A673 (cell line): ENCODE measurements around the gene PTPN12. TPM values are rescaled to one million over a fixed set of nuclear protein-coding genes. Genes with fewer than 3 reads are reported as not detected.

Source experiments
- BruUV-seq: library from RNA; stranded (reverse); fragments of 400-500 nt; replicated peaks from 2 replicates; lab custom pipeline; 2021; lab: Mats Ljungman, UMichigan
- CTCF ChIA-PET: fragments of 300-600 bp; sonication (Branson Sonifier 250); formaldehyde crosslinking; loops from one replicate; lab custom pipeline; 2022; ENCODE audit warnings: antibody characterized with exemption; lab: Charles Lee
- POLR2A ChIA-PET: fragments of 300-600 bp; sonication (Branson Sonifier 250); formaldehyde crosslinking; loops from one replicate; lab custom pipeline; 2022; ENCODE audit warnings: antibody characterized with exemption; ENCODE audit not compliant: low non-redundant PET; lab: Charles Lee
- DNase-seq: peaks from one replicate; pipeline ENCODE4 v3.0.0-alpha.2; 2015; ENCODE audit warnings: low spot score
- H3K27ac ChIP-seq: fragments of 200-600 bp; sonication (generic); 2 replicates; pipeline ENCODE4 v1.5.1; 2016; ENCODE audit warnings: mixed run types, low read depth, mild to moderate bottlenecking, mixed read lengths, antibody characterized with exemption, low read length; ENCODE audit not compliant: poor library complexity, severe bottlenecking
- H3K27me3 ChIP-seq: fragments of 200-600 bp; sonication (generic); replicated peaks from 2 replicates; pipeline ENCODE4 v1.6.1; 2017; ENCODE audit warnings: mixed run types, low read depth, mild to moderate bottlenecking, mixed read lengths, antibody characterized with exemption, low read length; ENCODE audit not compliant: insufficient read depth, poor library complexity
- H3K36me3 ChIP-seq: fragments of 200-600 bp; sonication (generic); 2 replicates; pipeline ENCODE4 v1.6.1; 2016; ENCODE audit warnings: mixed run types, mild to moderate bottlenecking, mixed read lengths, antibody characterized with exemption, low read length; ENCODE audit not compliant: insufficient read depth, poor library complexity, severe bottlenecking
- H3K4me1 ChIP-seq: fragments of 200-600 bp; sonication (generic); 2 replicates; pipeline ENCODE4 v1.6.1; 2017; ENCODE audit warnings: mixed run types, mild to moderate bottlenecking, mixed read lengths, antibody characterized with exemption, low read length; ENCODE audit not compliant: insufficient read depth, poor library complexity, severe bottlenecking
- H3K4me3 ChIP-seq: fragments of 200-600 bp; sonication (generic); 2 replicates; pipeline ENCODE4 v1.5.1; 2016; ENCODE audit warnings: low read depth, mixed run types, mild to moderate bottlenecking, mixed read lengths, low read length; ENCODE audit not compliant: poor library complexity, severe bottlenecking
- H3K9me3 ChIP-seq: fragments of 200-600 bp; sonication (generic); 2 replicates; pipeline ENCODE4 v1.6.1; 2016; ENCODE audit warnings: mixed run types, low read depth, mild to moderate bottlenecking, mixed read lengths, antibody characterized with exemption, low read length; ENCODE audit not compliant: poor library complexity, severe bottlenecking
- CTCF ChIP-seq: fragments of 300-800, 200-600 bp; sonication (generic); conservative IDR thresholded peaks from 2 replicates; pipeline ENCODE4 v1.5.1; 2017; ENCODE audit warnings: low read depth, mild to moderate bottlenecking, antibody characterized with exemption, low read length, moderate library complexity, mixed read lengths
- EZH2 ChIP-seq: fragments of 200-600 bp; sonication (generic); IDR thresholded peaks from 2 replicates; pipeline ENCODE4 v1.6.1; 2017; ENCODE audit warnings: borderline replicate concordance, low read depth, mild to moderate bottlenecking, mixed read lengths, antibody characterized with exemption, low read length; ENCODE audit not compliant: poor library complexity, severe bottlenecking
- intact Hi-C: fragments of 100-400 bp; cut with micrococcal nuclease; formaldehyde crosslinking; loops from one replicate; pipeline ENCODE4 v1.10.0; 2022; ENCODE audit not compliant: unreplicated experiment
- total RNA-seq: library from RNA; stranded (reverse); gene quantifications from 2 replicates; pipeline ENCODE4 v1.2.3, GENCODE V29; 2021

The PTPN12 gene
- total RNA-seq, 1 experiment from 2014 or later, result 63.3 TPM

GRCh38 chr7:77687100-77687746 lies 150.1 kb downstream of the PTPN12 start:
- intact Hi-C loops, result no loop called here
- ChIA-PET POLR2A (interaction anchor here (0.6 kb wide), 1 partner anchor 63 kb away, joined by 9 read pairs; no protein-coding TSS in a partner anchor), CTCF (no interaction called here)
- no TSS peak for BruUV-seq
- TF ChIP-seq CTCF (no peak), EZH2 (no peak)
- peaks cover 8% of the 10 kb centered on the region for H3K36me3 ChIP-seq
- H3K27me3 ChIP-seq, result no peaks in the 10 kb centered on the region
- peaks cover 11% of the 10 kb centered on the region for H3K4me1 ChIP-seq
- no peak overlapping the region for H3K27ac ChIP-seq
- no peak for DNase-seq
- no peaks in the 10 kb centered on the region for H3K9me3 ChIP-seq
- no peak overlapping the region for H3K4me3 ChIP-seq

GRCh38 chr7:77687747-77688144 lies 150.7 kb downstream of the PTPN12 start:
- DNase-seq, result no peak
- POLR2A ChIA-PET, result interaction anchor here (0.6 kb wide), 1 partner anchor 63 kb away, joined by 9 read pairs; no protein-coding TSS in a partner anchor
- intact Hi-C loops, result no loop called here
- Histone ChIP-seq H3K27ac (no peak overlapping the region), H3K36me3 (peaks cover 7% of the 10 kb centered on the region), H3K9me3 (no peaks in the 10 kb centered on the region), H3K27me3 (no peaks in the 10 kb centered on the region), H3K4me3 (no peak overlapping the region), H3K4me1 (peaks cover 11% of the 10 kb centered on the region)
- CTCF ChIA-PET, result no interaction called here
- BruUV-seq, result no TSS peak
- TF ChIP-seq EZH2 (no peak), CTCF (no peak)

Other genes with a start within 250 kb of the PTPN12 start
- 0.15 TPM in 2 replicates for gene GSAP, start 120.9 kb upstream of the PTPN12 start, total RNA-seq
- gene RSBN1L, start 159.2 kb downstream of the PTPN12 start, total RNA-seq, result 22.4 and 23.2 TPM in 2 replicates